LHCN-M2 (cell line): Measurements from ENCODE around the gene RAC2. TPM values are rescaled to one million over a fixed set of nuclear protein-coding genes. Genes with fewer than 3 reads are reported as not detected.
"Not testable (repeated sequence)": the region's sequence is repeated elsewhere in the genome, so short reads cannot be mapped to it uniquely, and the experiment has no call there.

Experiments used
- DNase-seq: peaks from one replicate; pipeline ENCODE4 v3.0.0-alpha.2; 2012; ENCODE audit warnings: low read depth
- total RNA-seq: library from RNA; depleted of rRNA; stranded (reverse); fragments of >200 nt; gene quantifications from 2 replicates; pipeline ENCODE4 v1.2.3, GENCODE V29; 2014

RAC2 gene
- total RNA-seq, 1 experiment from 2014 or later: 0.69 TPM

- DNase-seq: no peak
These were observed 12.1 kb upstream of the RAC2 start for GRCh38 chr22:37256075-37256726.

- DNase-seq: no peak
These were observed 11.5 kb upstream of the RAC2 start for GRCh38 chr22:37255558-37256006.

GRCh38 chr22:37254867-37255233 lies 10.8 kb upstream of the RAC2 start:
- DNase-seq: no peak

DNA sequence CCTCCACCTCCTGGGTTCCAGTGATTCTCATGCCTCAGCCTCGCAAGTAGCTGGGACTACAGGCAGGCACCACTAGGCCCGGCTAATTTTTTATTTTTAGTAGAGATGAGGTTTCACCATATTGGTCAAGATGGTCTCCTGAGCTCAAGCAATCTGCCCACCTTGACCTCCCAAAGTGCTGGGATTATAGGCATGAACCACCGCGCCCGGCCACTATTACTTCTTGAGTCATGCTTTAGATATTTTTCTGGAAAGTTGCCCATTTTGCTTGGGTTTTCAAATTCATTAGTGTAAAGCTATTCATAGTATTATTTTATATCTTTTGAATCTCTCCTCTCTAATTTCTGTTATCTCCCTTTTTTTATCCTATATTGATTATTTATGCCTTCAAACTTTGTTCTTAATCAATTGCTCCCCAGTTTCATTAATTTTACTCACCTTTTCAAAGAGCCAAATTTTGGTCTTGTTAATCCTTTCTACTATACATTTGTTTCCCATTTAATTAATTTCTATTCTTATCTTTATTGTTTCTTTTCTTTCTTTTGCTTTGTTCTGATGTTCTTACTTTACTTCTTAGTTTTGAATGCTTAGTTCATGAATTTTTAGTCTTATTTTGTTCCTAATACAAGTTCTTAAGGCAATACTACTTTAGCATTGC lies 10.3 kb upstream of the RAC2 start:
- DNase-seq: peak; percentile 69

GRCh38 chr22:37253126-37253660 lies 9.1 kb upstream of the RAC2 start:
- no peak for DNase-seq

DNA sequence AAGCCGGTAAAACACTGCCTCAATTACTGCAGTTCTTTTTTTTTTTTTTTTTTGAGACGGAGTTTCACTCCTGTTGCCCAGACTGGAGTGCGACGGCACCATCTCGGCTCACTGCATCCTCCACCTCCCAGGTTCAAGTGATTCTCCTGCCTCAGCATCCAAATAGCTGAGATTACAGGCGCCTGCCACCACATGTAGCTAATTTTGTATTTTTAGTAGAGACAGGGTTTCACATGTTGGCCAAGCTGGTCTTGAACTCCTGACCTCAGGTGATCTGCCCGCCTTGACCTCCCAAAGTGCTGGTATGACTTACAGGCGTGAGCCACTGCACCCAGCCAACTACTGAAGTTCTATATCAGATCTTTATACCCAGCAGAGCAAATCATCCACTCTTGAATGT lies 7.8 kb upstream of the RAC2 start:
- not testable (repeated sequence) for DNase-seq

DNA sequence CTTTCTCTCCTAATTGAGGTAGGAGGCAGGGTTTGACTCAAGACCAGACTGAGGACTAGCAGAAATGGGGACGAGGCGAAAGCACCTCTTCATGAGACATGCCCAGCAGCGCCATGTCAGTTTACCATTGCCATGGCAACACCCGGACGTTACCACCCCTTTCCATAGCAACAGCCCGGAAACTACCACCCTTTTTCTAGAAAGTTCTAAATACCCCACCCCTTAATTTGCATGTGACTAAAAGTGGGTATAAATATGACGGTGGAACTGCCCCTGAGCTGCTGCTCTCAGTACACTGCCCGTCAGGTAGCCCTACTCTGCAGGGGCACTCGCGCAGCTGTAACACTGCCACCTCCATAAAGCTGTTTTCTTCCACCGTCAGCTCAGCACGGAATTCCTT lies 5.9 kb upstream of the RAC2 start:
- no peak for DNase-seq

- DNase-seq: peak; percentile 46
These were observed 4.2 kb upstream of the RAC2 start for GRCh38 chr22:37248251-37248650.

- no peak for DNase-seq
These were observed 1.7 kb upstream of the RAC2 start for GRCh38 chr22:37245740-37246139.

DNA sequence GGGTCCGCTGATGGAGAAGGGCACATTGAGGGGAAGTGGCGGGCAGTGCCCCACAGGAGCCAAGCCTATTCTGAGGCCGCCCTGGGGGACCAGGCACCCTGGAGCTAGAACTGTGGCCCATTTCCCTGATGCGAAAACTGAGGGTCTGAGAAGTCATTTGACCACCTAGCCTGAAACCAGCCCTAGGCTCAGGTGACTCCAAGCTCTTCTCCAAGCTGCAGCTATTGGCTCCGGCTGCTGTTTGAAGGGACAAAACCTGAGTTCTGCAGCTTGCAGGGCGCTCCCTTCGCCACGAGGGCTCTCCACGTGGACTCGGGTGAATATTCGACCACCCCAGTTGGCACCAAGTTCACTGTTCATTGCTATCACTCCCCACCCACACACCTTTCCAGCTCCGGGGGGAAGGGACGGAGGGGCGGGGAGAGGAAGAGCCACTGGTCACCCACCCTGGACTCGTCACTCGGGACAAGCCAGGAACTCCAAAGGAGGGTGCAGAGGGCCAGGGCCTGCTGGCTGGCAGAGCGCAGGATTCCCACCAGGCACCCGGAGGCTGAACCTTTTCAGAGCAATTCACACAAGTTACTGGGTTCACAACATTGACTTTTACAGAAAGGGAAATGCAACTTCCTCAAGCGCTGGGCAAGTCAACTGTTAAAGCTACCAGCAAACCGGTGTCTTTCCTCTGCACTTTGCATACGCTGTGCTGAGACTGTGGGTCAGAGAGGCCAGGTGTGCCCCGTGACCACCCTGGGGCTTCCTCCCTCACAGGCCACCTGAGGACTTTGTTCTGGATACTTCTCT lies 1.1 kb upstream of the RAC2 start:
- no peak for DNase-seq

DNA sequence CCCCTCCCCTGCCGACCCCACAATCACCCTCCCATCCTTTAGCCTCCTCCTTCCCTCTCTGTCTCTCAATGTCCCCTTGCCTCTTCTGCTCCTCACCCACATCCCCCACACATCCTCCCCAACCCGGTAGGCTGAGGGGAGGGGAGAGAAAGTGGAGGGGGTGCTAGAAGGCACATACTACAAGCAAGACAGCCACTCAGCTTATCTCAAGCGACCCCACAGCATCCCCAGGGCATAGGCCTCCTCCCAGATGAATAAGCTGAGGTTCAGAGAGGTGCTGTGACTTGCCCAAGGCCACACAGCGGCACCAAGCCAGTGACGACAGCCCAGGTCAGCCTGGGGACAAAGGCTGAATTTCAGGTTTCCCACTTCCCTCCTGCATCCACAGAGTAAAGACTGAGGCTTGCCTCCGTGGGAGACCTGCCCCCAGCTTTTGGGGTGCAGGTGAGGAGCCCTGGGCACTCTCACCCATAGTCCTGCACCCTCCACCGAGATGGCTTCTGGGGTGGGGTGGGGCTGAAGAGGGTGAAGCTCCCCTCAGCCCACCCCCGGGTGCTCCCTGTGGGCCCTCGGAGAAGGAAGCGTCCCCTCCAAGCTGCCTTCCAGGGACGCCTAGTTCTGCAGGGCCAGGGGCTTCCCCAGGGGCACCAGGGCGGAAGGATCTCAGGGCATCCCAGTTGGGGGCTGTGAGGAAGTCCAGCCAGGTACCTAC lies 511 bp downstream of the RAC2 start:
- no peak for DNase-seq

GRCh38 chr22:37242395-37242918 lies 1.6 kb downstream of the RAC2 start:
- no peak for DNase-seq

GRCh38 chr22:37241351-37242142 lies 2.5 kb downstream of the RAC2 start:
- DNase-seq: no peak

DNA sequence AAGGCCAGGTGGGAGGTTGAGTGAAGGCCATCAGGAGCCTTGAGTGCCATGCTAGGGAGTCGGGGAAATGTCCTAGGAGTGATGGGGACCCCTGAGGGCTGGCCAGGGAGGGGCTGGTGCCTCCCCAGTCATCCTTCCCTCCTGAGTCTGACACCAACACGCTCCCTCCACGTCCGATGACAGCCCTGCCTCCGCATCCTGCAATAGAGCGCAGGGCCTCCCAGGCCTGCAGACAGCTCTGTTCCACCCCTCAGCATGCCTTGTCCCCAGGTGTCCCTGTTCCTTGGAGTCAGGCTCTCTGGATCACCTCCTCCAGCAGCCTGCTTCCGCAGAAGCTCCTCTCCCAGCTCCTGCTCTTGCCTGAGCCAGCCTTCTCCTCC lies 3.1 kb downstream of the RAC2 start:
- DNase-seq: no peak

DNA sequence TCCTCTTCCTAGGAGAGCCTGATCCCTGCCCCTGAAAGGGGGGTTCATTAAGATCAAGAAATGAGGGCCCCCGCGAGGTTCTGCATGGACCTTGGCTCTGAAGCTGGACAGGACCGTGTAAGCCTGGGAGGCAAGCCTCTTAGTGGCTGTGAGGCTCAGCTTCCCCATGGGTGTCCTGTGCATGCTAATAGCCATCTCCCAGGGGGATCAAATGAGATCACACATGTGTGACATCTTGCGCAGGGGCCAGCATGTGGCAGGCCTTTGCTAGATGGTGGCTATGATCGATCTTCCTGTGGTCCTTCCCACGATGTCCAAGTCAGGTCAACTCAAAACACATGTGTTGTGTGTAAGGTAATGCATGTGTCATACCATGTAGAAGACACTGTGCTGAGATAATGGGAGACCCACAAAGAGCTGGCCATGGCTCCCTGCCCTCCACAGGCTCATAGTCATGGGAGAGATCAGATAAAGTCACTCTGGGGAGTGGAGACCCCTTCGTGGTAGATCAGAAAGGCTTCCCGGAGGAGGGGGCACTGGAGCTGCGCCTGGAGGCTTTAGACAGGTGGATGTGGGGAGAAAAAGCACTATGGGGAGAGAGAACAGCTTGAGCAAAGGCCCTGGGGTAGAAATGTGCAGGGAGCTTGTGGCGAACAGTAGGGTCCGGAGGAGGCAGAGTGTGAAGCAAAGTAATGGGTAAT lies 3.7 kb downstream of the RAC2 start:
- no peak for DNase-seq

- no peak for DNase-seq
These were observed 4.5 kb downstream of the RAC2 start for GRCh38 chr22:37239336-37240239.

DNA sequence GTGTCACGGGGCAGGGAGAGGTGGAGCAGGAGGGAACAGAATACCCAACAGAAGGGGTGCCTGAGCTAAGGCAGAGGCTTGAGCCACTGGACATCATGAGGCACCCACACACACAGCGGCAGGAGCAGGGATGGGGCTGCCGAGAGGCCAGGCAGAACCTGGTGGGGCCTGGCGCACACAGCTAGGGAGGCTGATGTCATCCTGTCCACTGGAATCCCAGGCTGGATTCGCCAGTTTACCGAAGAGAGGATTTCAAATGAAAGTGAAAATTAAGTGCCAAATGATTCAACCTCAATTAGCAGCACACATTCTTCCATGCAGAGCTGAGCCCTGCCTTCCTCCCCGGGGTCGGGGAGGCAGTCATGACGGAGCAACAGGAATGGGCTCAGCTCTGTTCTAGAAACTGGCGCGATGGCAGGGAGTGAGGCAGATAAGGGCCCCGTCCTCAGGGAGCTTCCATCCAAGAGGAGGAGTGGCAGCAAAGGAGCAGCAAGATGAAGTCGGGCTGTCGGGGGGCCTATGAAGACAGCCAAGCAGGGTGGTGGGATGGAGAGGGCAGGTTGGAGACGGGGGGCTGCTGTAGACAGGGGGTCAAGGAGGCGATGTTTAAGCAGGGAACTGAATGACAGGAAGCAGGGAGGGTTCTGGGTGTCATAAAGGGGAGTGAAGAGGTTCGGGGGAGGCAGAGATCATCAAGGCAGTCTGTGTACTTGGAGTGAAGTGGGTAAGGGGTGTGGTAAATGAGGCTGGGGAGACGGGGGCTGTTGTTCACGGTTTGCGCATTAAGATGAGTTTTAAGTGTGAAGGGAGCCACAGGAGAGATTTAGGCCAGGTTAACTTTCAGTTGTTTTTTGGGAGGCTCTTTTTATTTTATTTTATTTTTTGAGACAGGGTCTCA lies 6.4 kb downstream of the RAC2 start:
- no peak for DNase-seq
